Measurements from ENCODE around the gene LRRC74A.

GRCh38 chr14:76908834-76909233 lies 82.6 kb downstream of the LRRC74A start:
- TF ChIP-seq CTCF (conservative IDR thresholded peaks at IDR 0.05; ENCODE audit: low read depth, low read length) (no peak), NFE2L2 (IDR thresholded peaks at IDR 0.05; ENCODE audit: low read depth, low read length) (no peak), POLR2A (IDR thresholded peaks at IDR 0.05; ENCODE audit: low read depth, low read length) (no peak), MXI1 (IDR thresholded peaks at IDR 0.05; ENCODE audit: borderline replicate concordance, low read depth, low read length) (no peak), ELK1 (IDR thresholded peaks at IDR 0.05; ENCODE audit: borderline replicate concordance, low read depth, low read length) (no peak), BHLHE40 (IDR thresholded peaks at IDR 0.05; ENCODE audit: low read depth, low read length) (no peak), USF2 (IDR thresholded peaks at IDR 0.05; ENCODE audit: low read depth, low read length) (no peak), CEBPB (IDR thresholded peaks at IDR 0.05; ENCODE audit: low read depth, low read length) (no peak), RCOR1 (IDR thresholded peaks at IDR 0.05; ENCODE audit: insufficient replicate concordance, low read length) (no peak), MAFK (IDR thresholded peaks at IDR 0.05; ENCODE audit: low read depth, low read length) (no peak)

Measured in IMR-90 (cell line).